HUES64 (cell line): ENCODE results near the gene PARD3.

Source experiments
- H3K27ac ChIP-seq: 2 replicates; pipeline ENCODE4 v1.7.0; 2013; ENCODE audit warnings: low read depth, low read length, inconsistent platforms
- H3K27me3 ChIP-seq: 2 replicates; pipeline ENCODE4 v1.6.1; 2013; ENCODE audit warnings: mild to moderate bottlenecking, low read length; ENCODE audit not compliant: insufficient read depth
- H3K36me3 ChIP-seq: 2 replicates; pipeline ENCODE4 v1.6.1; 2013; ENCODE audit warnings: mild to moderate bottlenecking, low read length; ENCODE audit not compliant: insufficient read depth
- H3K4me1 ChIP-seq: 2 replicates; pipeline ENCODE4 v1.6.1; 2013; ENCODE audit warnings: mild to moderate bottlenecking, low read length, moderate library complexity; ENCODE audit not compliant: insufficient read depth
- H3K4me3 ChIP-seq: 2 replicates; pipeline ENCODE4 v1.5.1; 2013; ENCODE audit warnings: mild to moderate bottlenecking, low read length, moderate library complexity
- H3K9ac ChIP-seq: 2 replicates; pipeline ENCODE4 v1.6.1; 2013; ENCODE audit warnings: mild to moderate bottlenecking, low read depth, low read length
- H3K9me3 ChIP-seq: 2 replicates; pipeline ENCODE4 v1.6.1; 2013; ENCODE audit warnings: low read depth, low read length; ENCODE audit not compliant: insufficient read depth
- WGBS: fragments of 150-250, 120-280 bp; methylation state at CpG from one replicate; pipeline ENCODE4 v1.1.7; 2013; ENCODE audit warnings: missing lambda C conversion rate; 5-methylcytosine and 5-hydroxymethylcytosine counted together

PARD3 gene

GRCh38 chr10:34241226-34242000, 573.7 kb downstream of the PARD3 start:
- H3K27me3 ChIP-seq, result no peaks in the 10 kb centered on the region
- H3K27ac ChIP-seq, result no peak overlapping the region
- peaks cover 20% of the 10 kb centered on the region for H3K4me1 ChIP-seq
- H3K9ac ChIP-seq, result no peak overlapping the region
- no peak overlapping the region for H3K4me3 ChIP-seq
- no peaks in the 10 kb centered on the region for H3K36me3 ChIP-seq
- no peaks in the 10 kb centered on the region for H3K9me3 ChIP-seq
- 94% methylated on average over 10 of the region's 10 CpGs for WGBS

GRCh38 chr10:34240039-34240438, 575.1 kb downstream of the PARD3 start:
- H3K4me3 ChIP-seq, result no peak overlapping the region
- H3K9me3 ChIP-seq, result no peaks in the 10 kb centered on the region
- H3K27me3 ChIP-seq, result no peaks in the 10 kb centered on the region
- no peaks in the 10 kb centered on the region for H3K36me3 ChIP-seq
- 97% methylated on average over 7 of the region's 7 CpGs for WGBS
- no peak overlapping the region for H3K9ac ChIP-seq
- H3K4me1 ChIP-seq, result peaks cover 27% of the 10 kb centered on the region
- H3K27ac ChIP-seq, result no peak overlapping the region

GRCh38 chr10:34237898-34238455, 577.1 kb downstream of the PARD3 start:
- Histone ChIP-seq H3K4me3 (no peak overlapping the region), H3K4me1 (peaks cover 29% of the 10 kb centered on the region), H3K36me3 (no peaks in the 10 kb centered on the region), H3K9ac (no peak overlapping the region), H3K27me3 (no peaks in the 10 kb centered on the region), H3K27ac (no peak overlapping the region; the same call in 1 of the 2 replicates), H3K9me3 (no peaks in the 10 kb centered on the region)
- WGBS, result 93% methylated on average over 1 of the region's 1 CpG

GRCh38 chr10:34236931-34237330, 578.2 kb downstream of the PARD3 start:
- H3K4me3 ChIP-seq, result no peak overlapping the region
- H3K4me1 ChIP-seq, result peaks cover 29% of the 10 kb centered on the region
- no peak overlapping the region for H3K27ac ChIP-seq
- no peaks in the 10 kb centered on the region for H3K36me3 ChIP-seq
- WGBS, result 98% methylated on average over 4 of the region's 4 CpGs
- H3K9ac ChIP-seq, result no peak overlapping the region
- H3K27me3 ChIP-seq, result no peaks in the 10 kb centered on the region
- H3K9me3 ChIP-seq, result no peaks in the 10 kb centered on the region

- H3K9ac ChIP-seq, result no peak overlapping the region
- H3K27ac ChIP-seq, result no peak overlapping the region
- no peaks in the 10 kb centered on the region for H3K9me3 ChIP-seq
- H3K36me3 ChIP-seq, result no peaks in the 10 kb centered on the region
- H3K4me1 ChIP-seq, result peaks cover 29% of the 10 kb centered on the region
- WGBS, result 71% methylated on average over 7 of the region's 7 CpGs
- no peak overlapping the region for H3K4me3 ChIP-seq
- no peaks in the 10 kb centered on the region for H3K27me3 ChIP-seq
Measured at GRCh38 chr10:34235164-34235832, 579.8 kb downstream of the PARD3 start.

GRCh38 chr10:34232481-34232880, 582.6 kb downstream of the PARD3 start:
- Histone ChIP-seq H3K9me3 (no peaks in the 10 kb centered on the region), H3K36me3 (no peaks in the 10 kb centered on the region), H3K27ac (no peak overlapping the region), H3K9ac (no peak overlapping the region), H3K4me1 (peaks cover 16% of the 10 kb centered on the region), H3K27me3 (no peaks in the 10 kb centered on the region), H3K4me3 (no peak overlapping the region)
- 98% methylated on average over 4 of the region's 4 CpGs for WGBS

- no peak overlapping the region for H3K27ac ChIP-seq
- H3K9me3 ChIP-seq, result no peaks in the 10 kb centered on the region
- 86% methylated on average over 10 of the region's 11 CpGs for WGBS
- peaks cover 10% of the 10 kb centered on the region for H3K4me1 ChIP-seq
- H3K36me3 ChIP-seq, result no peaks in the 10 kb centered on the region
- H3K9ac ChIP-seq, result no peak overlapping the region
- no peaks in the 10 kb centered on the region for H3K27me3 ChIP-seq
- H3K4me3 ChIP-seq, result no peak overlapping the region
Measured at GRCh38 chr10:34231441-34232180, 583.5 kb downstream of the PARD3 start.

- 95% methylated on average over 3 of the region's 3 CpGs for WGBS
- Histone ChIP-seq H3K9ac (no peak overlapping the region), H3K4me3 (no peak overlapping the region), H3K9me3 (no peaks in the 10 kb centered on the region), H3K27ac (no peak overlapping the region), H3K36me3 (no peaks in the 10 kb centered on the region), H3K4me1 (peaks cover under 1% of the 10 kb centered on the region; the same call in 1 of the 2 replicates), H3K27me3 (no peaks in the 10 kb centered on the region)
Measured at GRCh38 chr10:34229917-34230316, 585.2 kb downstream of the PARD3 start.

- 91% methylated on average over 7 of the region's 7 CpGs for WGBS
- H3K4me1 ChIP-seq, result no peaks in the 10 kb centered on the region
Measured at GRCh38 chr10:34228066-34228465, 587.0 kb downstream of the PARD3 start.

GRCh38 chr10:34224639-34225038, 590.5 kb downstream of the PARD3 start:
- Histone ChIP-seq H3K27ac (no peak overlapping the region), H3K9me3 (no peaks in the 10 kb centered on the region), H3K4me3 (no peak overlapping the region), H3K36me3 (no peaks in the 10 kb centered on the region), H3K9ac (no peak overlapping the region), H3K4me1 (peaks cover 3% of the 10 kb centered on the region; the same call in 1 of the 2 replicates), H3K27me3 (no peaks in the 10 kb centered on the region)
- WGBS, result 92% methylated on average over 5 of the region's 5 CpGs

More at GRCh38 chr10:34228066-34228465, 587.0 kb downstream of the PARD3 start:
- Histone ChIP-seq H3K27ac (no peak overlapping the region), H3K4me3 (no peak overlapping the region), H3K36me3 (no peaks in the 10 kb centered on the region), H3K27me3 (no peaks in the 10 kb centered on the region), H3K9me3 (no peaks in the 10 kb centered on the region), H3K9ac (no peak overlapping the region)

GRCh38 chr10:34223658-34224057, 591.4 kb downstream of the PARD3 start:
- Histone ChIP-seq H3K4me3 (no peak overlapping the region), H3K9me3 (no peaks in the 10 kb centered on the region), H3K4me1 (peaks cover 7% of the 10 kb centered on the region; the same call in 1 of the 2 replicates), H3K27me3 (no peaks in the 10 kb centered on the region), H3K36me3 (no peaks in the 10 kb centered on the region), H3K9ac (no peak overlapping the region), H3K27ac (no peak overlapping the region)
- 100% methylated on average over 1 of the region's 1 CpG for WGBS
